Measurements from ENCODE around the gene TRIM49C. TPM values are rescaled to one million over a fixed set of nuclear protein-coding genes. Genes with fewer than 3 reads are reported as not detected.
"Not testable (repeated sequence)": the region's sequence is repeated elsewhere in the genome, so short reads cannot be mapped to it uniquely, and the experiment has no call there.

Gene TRIM49C
- not detected for total RNA-seq
- long read RNA-seq, result 0 reads

GRCh38 chr11:90030806-90031205 lies at the start of gene TRIM49C:
TRIM49C (plus strand) TSS chr11:90031106; CDS start chr11:90035212, 4,106 bp downstream.
- H3K27ac ChIP-seq (replicated peaks); H3K9me3 ChIP-seq (replicated peaks); H3K4me3 ChIP-seq; H3K36me3 ChIP-seq; H3K4me1 ChIP-seq; DNase-seq; intact Hi-C loops (cut with micrococcal nuclease); H3K27me3 ChIP-seq (ENCODE audit: low read depth): not testable (repeated sequence)

- not testable (repeated sequence) for H3K4me3 ChIP-seq; DNase-seq; H3K27me3 ChIP-seq (ENCODE audit: low read depth)
Measured at GRCh38 chr11:90024184-90024583, 6.7 kb upstream of the TRIM49C start.

GRCh38 chr11:90051591-90052209 lies 20.8 kb downstream of the TRIM49C start:
- H3K27me3 ChIP-seq (ENCODE audit: low read depth); H3K9me3 ChIP-seq (replicated peaks); H3K27ac ChIP-seq (replicated peaks); H3K36me3 ChIP-seq; DNase-seq; H3K4me1 ChIP-seq; H3K4me3 ChIP-seq; intact Hi-C loops (cut with micrococcal nuclease): not testable (repeated sequence)

More at GRCh38 chr11:90024184-90024583, 6.7 kb upstream of the TRIM49C start:
- H3K9me3 ChIP-seq (replicated peaks); H3K27ac ChIP-seq (replicated peaks); H3K4me1 ChIP-seq; intact Hi-C loops (cut with micrococcal nuclease); H3K36me3 ChIP-seq: not testable (repeated sequence)

- H3K27me3 ChIP-seq (ENCODE audit: low read depth); H3K4me1 ChIP-seq; DNase-seq; H3K9me3 ChIP-seq (replicated peaks); H3K27ac ChIP-seq (replicated peaks); H3K36me3 ChIP-seq; intact Hi-C loops (cut with micrococcal nuclease); H3K4me3 ChIP-seq: not testable (repeated sequence)
Measured at GRCh38 chr11:90052311-90052710, 21.4 kb downstream of the TRIM49C start.

- intact Hi-C loops (cut with micrococcal nuclease); DNase-seq; H3K4me3 ChIP-seq: not testable (repeated sequence)
Measured at GRCh38 chr11:90053545-90053944, 22.6 kb downstream of the TRIM49C start.

GRCh38 chr11:90085650-90086049 lies 54.7 kb downstream of the TRIM49C start, which contains the start of gene UBTFL1:
UBTFL1 (plus strand) TSS chr11:90085950; CDS start chr11:90085950, 0 bp downstream.
- H3K27me3 ChIP-seq (ENCODE audit: low read depth); H3K36me3 ChIP-seq; H3K4me3 ChIP-seq; H3K27ac ChIP-seq (replicated peaks); intact Hi-C loops (cut with micrococcal nuclease); H3K9me3 ChIP-seq (replicated peaks); DNase-seq; H3K4me1 ChIP-seq: not testable (repeated sequence)

More at GRCh38 chr11:90053545-90053944, 22.6 kb downstream of the TRIM49C start:
- H3K27ac ChIP-seq (replicated peaks); H3K4me1 ChIP-seq; H3K9me3 ChIP-seq (replicated peaks); H3K36me3 ChIP-seq; H3K27me3 ChIP-seq (ENCODE audit: low read depth): not testable (repeated sequence)

GRCh38 chr11:90088731-90089130 lies 57.8 kb downstream of the TRIM49C start:
- H3K27ac ChIP-seq (replicated peaks); H3K27me3 ChIP-seq (ENCODE audit: low read depth); H3K9me3 ChIP-seq (replicated peaks); H3K36me3 ChIP-seq; H3K4me3 ChIP-seq; H3K4me1 ChIP-seq; DNase-seq; intact Hi-C loops (cut with micrococcal nuclease): not testable (repeated sequence)

Other genes with a start within 250 kb of the TRIM49C start
- gene TRIM49, start 222.5 kb upstream of the TRIM49C start, total RNA-seq, result not detected
- gene TRIM64B, start 152.6 kb upstream of the TRIM49C start, total RNA-seq, result not detected
- not detected for gene TRIM49D1, start 108.9 kb upstream of the TRIM49C start, total RNA-seq
- not detected for gene TRIM49D2, start 107.0 kb upstream of the TRIM49C start, total RNA-seq
- not detected for gene TRIM64, start 65.1 kb upstream of the TRIM49C start, total RNA-seq
- gene UBTFL1, start 54.8 kb downstream of the TRIM49C start, total RNA-seq, result not detected
- 0.60 TPM for gene NAALAD2, start 103.6 kb downstream of the TRIM49C start, total RNA-seq
- gene CHORDC1, start 191.9 kb downstream of the TRIM49C start, total RNA-seq, result 41.4 TPM

Data from left ventricle myocardium inferior (tissue), 1 donor.